HG02885 (cell line): ENCODE measurements around the gene PRDM7.
"Not testable (repeated sequence)": the region's sequence is repeated elsewhere in the genome, so short reads cannot be mapped to it uniquely, and the experiment has no call there.

Experiments
- ATAC-seq: cut with Tn5 transposase; IDR thresholded peaks from one replicate; pipeline ENCODE4 v1.9.1; 2021; ENCODE audit warnings: mild to moderate bottlenecking; ENCODE audit not compliant: unreplicated experiment, poor library complexity

The PRDM7 gene

DNA sequence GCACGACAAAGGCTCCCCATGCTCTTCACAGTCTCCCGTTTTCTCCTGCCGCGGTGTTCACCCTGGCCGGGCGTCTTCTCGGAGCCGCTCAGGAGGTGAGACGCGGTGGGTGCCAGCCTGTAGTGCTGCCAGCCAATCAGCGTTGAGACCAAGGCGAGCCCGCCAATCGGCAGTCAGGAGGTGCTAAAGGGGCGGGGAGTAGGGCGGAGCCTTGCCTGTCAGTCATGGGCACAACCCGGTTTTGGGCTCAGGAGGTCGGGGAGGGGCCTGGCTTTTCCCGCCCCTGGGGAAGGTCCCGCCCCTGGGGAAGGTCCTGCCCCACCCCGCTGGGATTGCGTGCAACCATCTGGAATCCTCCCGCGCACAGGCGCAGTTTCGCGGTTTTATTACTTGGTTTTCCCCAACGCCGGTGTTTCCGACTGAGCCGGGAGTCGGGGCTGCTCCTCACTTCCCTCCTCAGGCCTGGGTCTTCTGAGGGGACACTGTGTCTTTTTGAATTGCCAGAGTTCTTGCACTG lies at the start of gene PRDM7:
TSS of gene PRDM7 (minus strand) at position 92 of the 517 bp plus-strand sequence. CDS start 1,421 bp downstream, outside the sequence.
- ATAC-seq, result peak; percentile 93

DNA sequence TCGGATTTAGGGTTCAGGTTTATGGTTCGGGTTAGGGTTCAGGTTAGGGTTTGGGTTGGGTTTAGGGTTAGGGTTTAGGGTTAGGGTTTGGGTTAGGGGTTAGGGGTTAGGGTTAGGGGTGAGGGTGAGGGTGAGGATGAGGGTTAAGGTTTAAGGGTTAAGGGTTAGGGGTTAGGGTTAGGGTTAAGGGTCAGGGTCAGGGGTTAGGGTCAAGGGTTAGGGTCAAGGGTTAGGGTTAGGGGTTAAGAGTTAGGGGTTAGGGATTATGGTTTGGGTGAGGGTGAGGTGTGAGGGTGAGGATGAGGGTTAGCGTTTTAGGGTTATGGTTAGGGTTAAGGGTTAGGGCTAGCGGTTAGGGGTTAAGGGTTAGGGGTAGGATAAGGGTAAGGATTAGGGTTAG lies 44.7 kb upstream of the PRDM7 start:
- not testable (repeated sequence) for ATAC-seq

DNA sequence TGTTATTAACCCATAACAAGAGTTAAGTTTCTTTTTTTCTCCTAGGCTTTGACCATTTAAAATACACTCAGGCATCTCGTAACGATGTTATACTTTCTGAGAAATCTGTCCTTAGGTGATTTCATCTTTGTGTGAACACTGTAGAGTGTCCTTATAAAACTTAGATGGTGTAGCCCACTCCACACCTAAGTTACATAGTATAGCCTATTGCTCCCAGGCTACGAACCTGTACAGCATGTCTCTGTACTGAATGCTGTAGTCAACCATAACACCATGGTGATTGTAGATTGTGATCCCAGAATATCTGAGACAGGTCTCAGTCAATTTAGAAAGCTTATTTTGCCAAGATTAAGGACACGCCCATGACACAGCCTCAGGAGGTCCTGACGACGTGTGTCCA lies 30.5 kb upstream of the PRDM7 start:
- not testable (repeated sequence) for ATAC-seq

DNA sequence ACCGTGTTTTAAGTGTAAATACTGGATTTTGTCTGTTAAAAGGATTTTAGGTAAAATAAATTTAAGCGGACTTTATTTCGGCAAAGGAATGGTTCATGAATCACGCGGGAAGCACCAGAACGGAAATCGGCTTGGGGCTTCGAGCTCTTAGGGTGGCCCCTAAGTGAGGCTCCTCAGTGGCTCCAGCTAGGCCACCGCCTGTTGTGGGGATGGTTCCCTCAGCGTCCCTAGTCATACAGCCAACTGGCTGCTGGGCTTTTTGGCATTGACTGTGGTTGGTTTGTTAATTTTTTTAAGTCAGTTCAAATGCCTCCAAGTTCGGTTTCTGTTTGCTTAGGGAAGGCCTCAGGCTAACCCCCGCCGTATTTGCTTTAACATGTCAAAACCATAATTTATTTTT lies 29.9 kb upstream of the PRDM7 start:
- ATAC-seq, result not testable (repeated sequence)

DNA sequence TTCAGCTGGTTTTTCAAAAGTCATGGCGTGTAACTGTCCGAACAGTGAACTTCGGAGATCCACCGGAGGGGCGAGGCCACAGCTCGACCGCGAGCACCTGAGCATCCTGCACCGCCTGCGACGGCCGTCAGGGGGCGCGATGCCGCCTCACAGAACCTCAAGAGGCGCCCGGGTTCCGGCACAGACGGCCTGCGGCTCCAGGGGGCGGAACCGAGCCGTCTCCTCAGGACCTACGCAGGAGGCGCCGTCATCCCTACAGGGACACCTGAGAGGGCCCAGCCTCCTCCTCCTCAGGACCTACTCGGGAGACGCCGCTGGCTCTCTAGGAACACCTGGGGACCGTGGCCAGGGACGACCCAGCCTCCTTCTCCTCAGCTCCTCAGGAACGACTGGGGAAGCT lies 29.1 kb upstream of the PRDM7 start:
- ATAC-seq, result not testable (repeated sequence)

DNA sequence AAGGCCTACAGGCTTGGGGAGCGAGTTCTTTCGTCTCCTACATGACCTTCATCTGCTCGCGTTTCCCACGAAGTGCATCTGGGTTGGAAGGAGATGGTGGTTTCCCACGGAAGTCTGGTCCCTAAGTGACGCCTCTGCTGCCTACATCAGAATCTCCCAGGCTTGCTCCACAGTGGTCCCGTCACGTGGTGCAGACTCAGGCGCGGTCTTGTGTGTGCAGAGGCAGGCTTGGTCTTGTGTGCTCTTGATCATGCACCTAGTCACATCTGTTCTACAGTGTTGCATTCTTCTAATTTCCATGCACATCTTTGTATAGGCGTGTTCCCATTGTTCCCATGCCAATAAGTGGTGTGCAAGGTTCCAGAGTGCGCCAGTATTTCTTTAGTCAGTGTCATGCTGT lies 27.6 kb upstream of the PRDM7 start:
- ATAC-seq, result not testable (repeated sequence)

DNA sequence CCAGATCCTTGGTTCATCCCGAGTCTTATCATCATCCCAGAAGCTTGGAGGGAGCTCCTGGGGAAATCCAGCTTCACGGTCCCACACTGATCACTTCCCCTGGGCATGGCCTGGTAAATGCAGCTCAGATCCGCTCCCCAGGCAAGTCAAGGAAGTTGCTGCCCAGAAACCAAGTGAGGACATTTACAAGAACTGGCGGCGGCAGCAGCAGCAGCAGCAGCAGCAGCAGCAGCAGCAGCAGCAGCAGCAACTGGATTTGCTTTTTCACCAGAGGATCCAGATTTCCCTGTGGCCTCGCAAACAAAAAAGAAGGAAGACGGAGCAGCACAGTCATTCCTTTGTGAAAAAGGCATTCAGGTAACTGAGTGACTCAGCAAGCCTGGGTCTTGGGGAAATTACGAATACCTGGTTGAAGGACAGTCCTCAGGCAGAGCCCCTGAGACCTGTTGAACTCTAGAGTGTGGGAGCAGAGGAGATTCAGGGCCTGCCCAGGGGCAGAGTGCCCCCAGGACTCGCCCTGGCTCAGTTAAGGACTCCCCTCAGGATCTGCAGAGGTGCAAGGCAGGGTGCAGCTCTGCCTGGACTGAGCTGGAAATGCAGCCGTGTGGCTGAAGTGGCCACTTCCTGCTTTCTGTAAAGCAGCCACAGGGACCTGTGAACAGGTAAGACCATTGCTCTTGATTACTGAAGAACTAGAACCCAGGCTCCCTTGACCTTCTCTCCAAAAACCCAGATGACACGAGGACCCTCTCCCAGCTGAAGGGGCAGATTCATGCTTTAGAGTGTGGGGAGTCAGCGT lies 25.2 kb upstream of the PRDM7 start:
- not testable (repeated sequence) for ATAC-seq

DNA sequence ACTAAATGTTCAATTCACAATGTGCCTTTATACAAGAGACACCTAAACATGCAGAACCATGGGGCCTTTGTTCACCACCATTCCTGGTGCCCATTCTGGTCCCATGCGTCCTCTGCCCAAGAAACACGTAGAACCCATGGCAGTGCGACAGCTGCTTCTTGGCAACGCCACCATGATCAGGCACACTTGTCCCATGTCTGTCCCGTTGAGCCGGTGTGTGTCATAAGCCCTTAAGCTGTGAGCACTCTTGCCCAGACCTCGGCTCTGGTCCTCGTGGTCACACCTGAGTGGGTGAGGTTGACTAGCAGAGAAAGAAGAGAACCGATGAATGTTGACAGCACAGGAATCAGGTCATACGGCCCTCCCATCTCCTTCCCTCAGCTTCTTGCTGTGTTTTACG lies 24.2 kb upstream of the PRDM7 start:
- not testable (repeated sequence) for ATAC-seq

DNA sequence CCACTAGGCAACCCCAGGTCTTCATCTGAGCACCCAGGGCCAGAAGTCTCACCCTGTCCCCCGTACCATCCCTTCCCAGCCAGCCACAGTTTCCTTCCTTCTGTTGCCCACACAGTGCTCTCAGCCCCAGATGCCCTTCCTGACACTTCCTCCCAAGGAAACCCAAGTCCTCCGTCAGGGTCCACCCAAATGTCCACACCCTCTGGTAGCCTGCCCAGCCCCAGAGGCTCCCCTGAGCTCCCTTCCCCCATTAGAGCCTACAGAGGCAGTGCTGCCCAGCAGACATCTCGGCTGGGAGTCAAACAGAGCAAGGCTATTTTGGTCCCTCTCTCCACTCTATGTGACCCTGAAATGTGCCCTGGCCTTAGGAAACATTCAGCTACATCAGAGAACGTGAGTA lies 23.7 kb upstream of the PRDM7 start:
- ATAC-seq, result not testable (repeated sequence)

DNA sequence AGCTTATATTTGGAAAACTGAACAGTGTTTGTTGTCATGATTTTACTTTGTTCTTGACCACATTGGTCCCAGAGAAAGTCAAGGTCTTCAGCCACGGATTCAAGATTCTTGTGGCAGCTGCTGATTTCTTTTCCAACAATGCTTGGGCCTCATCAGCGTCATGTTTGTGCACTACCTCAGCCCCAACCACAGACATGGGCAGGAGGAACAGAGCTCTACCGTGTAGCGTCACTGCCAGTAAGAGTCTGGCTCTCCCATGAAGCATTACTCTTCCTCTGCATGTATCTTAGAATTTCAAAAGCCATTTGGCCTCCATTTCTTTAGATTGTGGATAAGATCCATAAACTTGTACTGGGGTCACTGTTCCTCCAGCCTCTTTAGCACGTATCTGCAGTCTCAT lies 23.1 kb upstream of the PRDM7 start:
- ATAC-seq, result not testable (repeated sequence)

DNA sequence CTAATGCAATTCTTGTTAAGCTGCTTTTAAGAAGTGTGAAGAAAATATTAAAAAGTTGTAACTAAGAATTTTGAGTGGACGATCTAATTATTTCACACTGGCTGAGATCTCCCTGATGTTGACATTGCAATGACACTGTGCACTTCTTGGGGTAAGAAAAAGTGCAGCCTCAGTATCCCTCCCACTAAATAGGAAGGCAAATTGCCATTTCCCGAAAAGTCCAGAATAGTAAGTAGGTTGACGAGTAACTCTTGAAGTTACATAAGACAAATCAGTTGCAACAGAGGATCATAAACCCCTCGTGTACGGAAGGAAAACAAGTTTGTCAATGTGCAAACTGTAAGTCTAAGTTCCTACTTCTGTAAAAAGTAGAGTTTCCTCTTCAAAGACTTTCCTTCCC lies 21.8 kb upstream of the PRDM7 start:
- ATAC-seq, result not testable (repeated sequence)

DNA sequence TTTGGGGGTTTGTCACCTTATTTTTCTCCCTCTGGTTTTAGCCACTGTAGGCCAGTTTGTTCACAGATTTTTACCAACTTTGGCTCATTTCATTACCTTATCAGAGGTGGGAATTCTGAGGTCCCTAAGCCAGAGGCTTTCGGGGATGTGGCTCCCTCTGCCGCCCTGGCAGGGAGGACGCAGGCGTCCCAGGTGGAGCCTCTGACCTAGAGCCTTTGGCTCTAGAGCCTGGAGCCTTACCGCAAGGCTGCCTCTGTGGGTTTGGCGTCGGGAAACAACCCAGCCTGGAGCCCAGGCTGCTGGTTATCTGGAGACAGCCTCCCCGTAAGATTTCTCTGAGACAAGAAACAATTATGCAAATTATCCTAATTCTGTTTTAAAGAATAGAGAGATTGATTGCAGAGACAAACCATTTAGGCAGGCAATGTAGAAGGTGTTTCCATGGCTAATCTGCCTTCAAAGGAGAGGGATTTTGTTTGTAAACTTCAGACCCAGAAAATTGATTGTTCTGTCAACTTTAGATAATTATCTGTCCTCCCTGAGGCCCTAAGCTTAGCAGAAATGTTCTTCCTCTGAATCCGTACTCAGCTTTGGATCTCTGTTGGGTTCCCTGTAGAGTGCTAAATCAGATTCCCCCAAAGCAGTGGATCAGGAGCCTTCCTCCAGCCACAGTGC lies 20.0 kb upstream of the PRDM7 start:
- ATAC-seq, result not testable (repeated sequence)

DNA sequence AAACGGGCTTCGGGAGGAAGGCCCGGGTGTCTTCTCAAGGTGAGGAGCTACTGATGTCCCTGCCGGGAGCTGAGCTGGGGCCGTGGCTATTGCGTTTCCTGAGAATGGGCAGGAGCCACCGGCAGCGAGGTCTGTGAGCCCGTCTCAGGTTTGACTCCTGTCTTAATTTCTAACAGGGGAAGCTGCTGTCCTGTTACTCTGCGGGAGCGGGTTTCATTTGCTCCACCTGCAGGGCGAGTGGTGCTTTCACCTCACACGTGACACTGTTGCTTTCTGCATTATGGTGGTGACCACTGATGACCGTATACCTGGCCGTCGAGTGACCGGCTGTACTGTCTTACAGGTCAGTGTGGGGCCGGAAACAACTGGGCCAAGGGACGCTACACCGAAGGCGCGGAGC lies 17.7 kb upstream of the PRDM7 start:
- not testable (repeated sequence) for ATAC-seq

DNA sequence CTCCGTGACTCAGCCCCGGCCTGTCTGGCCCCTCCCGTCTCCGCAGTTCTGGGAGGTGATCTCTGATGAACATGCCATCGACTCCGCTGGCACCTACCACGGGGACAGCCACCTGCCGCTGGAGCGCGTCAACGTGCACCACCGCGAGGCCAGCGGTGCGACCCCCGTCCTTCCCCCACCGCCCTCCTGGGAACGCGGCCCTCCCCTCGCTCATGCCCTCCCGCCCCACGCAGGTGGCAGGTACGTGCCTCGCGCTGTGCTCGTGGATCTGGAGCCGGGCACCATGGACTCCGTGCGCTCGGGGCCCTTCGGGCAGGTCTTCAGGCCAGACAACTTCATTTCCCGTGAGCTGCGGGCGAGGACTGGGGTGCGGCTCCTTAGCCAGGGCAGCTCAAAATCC lies 17.2 kb upstream of the PRDM7 start:
- not testable (repeated sequence) for ATAC-seq

DNA sequence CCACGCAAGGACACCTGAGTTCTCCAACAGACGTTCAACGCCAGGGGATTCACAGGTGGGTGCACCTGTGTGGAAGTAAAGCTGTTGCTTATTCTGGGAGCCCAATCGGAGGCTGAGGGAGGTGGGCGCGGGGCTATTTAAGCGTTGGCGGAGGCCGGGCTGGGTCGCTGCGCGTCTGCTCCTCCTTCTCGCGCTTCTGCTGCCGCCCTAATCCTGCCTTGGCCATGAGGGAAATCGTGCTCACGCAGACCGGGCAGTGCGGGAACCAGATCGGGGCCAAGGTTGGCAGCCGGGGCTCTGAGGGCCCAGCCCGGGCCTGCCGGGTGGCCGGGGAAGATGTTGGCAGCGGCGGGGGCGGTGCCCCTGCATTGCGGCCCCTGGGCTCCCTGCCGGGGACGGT lies 16.7 kb upstream of the PRDM7 start:
- not testable (repeated sequence) for ATAC-seq

DNA sequence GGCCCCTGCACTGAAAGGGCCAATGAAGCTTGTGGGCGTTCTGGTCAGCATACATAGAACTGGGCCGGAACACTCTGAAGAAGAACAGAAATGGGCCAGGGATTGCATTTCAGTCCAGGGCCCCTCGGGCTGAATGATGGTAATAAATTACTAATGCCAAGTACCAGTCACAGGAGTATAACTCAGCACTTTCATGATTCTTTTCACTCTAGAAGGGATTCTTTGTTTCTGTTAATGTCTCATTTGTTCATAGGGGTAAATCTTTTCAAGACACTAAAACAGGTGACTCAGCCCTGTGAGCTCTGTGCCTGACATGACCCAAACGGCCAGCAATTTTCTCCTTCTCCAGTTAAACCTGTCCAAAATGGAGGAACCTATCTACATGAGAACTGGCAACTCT lies 15.7 kb upstream of the PRDM7 start:
- ATAC-seq, result not testable (repeated sequence)

DNA sequence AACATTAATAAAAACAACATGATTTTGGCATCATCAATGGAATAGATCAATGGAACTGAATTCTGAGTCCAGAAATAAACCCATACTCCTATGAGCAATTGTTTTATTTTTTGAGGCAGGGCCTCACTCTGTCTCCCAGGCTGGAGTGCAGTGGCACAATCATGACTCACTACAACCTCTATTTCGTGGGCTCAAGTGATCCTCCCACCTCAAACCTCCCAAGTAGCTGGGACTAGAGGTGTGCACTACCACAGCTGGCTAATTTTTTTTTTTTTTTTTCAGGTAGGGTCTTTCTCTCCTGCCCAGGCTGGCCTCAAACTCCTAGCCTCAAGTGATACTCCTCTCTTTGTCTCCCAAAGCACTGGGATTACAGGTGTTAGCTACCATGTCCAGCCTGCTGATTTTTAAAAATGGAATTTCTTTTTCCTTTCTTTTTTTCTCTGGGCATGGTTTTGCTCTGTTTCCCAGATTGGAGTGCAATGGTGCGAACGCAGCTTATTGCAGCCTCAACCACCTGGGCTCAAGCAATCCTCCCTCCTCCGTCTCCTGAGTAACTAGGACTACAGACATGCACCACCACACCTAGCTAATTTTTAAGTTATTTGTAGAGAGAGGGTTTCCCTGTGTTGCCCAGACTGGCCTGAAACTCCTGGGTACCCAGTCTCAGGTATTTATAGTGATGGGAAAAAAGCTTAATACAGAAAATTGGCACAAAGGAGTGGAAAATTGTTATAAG lies 7.3 kb upstream of the PRDM7 start:
- no peak for ATAC-seq

DNA sequence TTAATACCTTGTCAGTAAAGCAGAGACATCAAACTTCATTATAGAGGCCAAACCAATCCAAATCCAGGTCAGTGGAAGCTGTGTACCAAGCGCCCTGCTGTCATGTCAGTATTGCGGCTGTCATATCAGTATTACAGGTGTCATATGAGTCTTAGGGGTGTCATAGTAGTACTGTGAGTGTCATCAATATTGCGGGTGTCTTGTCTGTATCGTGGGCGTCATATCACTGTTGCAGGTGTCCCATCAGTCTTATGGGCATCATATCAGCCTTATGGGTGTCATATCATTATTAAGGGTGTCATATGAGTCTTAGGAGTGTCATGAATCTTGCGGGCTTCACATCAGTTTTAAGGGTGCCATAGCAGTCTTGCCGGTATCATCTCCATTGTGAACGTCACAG lies 6.0 kb upstream of the PRDM7 start:
- ATAC-seq, result no peak

DNA sequence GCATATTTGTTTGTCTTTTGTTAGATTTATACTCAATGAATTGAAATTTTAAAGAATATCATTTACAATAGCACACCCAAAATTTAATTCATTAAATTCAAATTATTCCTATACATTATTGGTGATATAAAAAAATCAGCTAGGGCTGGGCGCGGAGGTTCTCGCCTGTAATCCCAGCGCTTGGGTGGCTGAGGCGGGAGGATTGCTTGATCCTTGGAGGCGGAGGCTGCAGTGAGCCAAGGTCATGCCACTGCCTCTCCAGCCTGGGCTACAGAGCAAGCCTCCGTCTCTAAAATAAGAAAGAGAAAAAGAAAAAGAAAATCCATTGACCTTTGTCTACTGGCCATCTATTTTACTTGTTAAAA lies 4.5 kb upstream of the PRDM7 start:
- no peak for ATAC-seq

DNA sequence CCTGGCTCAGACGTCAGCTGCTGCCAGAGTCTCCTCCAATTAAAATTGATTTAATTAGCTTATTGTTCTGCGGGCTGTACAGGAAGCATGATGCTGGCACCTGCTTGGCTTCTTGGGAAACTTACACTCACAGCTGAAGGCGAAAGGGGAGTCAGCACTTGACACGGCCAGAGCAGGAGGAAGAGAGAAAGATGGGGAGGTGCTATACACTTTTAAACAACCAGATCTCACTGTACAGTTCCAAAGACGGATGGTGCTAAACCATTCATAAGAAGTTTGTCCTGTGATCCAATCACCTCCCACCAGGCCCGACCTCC lies 1.4 kb upstream of the PRDM7 start:
- ATAC-seq, result no peak
